GDM1 (cell line): ENCODE measurements around the gene ARHGEF16.

ENCODE experiments used
- DNase-seq: peaks from one replicate; lab custom pipeline; 2025; lab: John Stamatoyannopoulos, UW

ARHGEF16 gene

DNA sequence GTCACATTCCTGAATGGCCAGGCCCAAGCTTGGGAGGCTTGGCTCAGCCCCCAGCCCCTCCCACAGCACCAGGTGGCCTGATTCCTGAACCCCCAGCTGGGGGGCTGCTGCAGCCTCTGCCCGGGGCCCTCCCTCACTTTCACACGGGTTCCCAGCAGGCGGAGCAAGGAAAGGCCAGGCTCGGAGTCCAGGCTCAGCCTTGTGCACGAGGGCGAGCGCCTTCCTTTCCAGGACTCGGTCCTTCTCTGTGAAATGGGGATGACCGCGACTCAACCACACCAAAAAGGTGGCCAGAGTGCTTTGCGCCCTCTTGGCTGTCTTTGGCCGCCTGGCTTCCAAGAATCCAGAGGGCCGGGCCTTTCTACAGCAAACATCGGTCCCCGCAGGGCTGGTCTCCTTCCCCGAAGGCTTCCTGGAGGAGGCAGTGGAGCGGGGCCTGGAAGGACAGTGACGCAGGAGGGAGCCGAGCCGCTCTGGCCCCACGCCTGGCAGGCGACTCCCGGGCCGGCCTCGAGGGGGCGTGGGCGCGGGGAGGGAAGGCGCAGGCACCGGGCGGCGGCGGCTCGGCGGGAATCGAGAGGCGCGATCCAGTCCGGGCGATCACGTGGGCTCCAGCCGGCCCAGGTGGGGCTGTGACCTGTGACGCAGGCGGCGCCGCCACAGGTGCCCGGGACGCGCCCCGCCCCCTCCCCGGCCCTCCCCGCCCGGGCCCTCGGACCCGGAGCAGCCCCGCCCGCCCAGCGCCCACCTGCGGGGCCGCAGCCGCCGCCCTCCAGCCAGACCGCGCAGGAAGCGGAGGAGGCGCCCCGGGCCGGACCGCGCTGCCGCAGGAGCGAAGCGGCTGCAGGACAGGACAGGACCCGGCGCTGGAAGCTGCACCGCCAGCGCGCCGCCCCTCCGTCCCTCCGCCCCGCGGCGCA, at the start of gene ARHGEF16:
Gene ARHGEF16, plus strand, starts transcription at position 775 of the 920 bp plus-strand sequence. CDS start 8,420 bp downstream, outside the sequence.
- DNase-seq = no peak

DNA sequence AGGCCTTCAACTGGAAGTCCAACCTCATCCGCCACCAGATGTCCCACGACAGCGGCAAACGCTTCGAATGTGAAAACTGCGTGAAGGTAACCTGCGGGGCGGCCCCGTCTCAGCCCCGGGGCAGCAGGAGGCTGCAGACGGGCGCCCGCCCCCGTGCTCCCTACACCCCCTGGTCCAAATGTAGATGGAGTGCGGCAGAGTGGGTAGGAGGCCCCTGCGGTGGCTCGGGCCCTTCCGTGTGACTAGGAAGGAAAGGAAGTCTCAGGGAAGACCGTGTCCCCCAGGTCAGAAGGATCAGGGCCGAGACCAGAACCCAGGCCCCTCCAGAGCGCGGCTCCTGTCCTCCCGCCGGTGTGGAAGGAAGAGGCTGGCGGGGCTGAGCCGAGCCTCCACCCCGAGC, 49.7 kb upstream of the ARHGEF16 start:
- DNase-seq = no peak

DNA sequence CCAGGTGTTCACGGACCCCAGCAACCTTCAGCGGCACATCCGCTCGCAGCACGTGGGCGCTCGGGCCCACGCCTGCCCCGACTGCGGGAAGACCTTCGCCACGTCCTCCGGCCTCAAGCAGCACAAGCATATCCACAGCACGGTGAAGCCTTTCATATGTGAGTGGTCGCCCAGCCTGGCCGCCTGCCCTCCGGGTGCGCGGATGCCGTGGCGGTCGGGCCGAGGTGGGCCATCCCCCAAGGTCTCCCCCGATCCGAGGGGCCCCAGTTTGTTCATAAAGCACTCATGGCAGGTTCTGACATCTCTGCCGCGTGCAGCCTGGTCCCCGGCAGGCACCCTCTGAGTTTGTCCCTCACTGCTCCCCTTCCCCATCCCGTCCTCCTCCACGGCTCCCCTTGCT, 49.0 kb upstream of the ARHGEF16 start:
- DNase-seq = no peak

DNA sequence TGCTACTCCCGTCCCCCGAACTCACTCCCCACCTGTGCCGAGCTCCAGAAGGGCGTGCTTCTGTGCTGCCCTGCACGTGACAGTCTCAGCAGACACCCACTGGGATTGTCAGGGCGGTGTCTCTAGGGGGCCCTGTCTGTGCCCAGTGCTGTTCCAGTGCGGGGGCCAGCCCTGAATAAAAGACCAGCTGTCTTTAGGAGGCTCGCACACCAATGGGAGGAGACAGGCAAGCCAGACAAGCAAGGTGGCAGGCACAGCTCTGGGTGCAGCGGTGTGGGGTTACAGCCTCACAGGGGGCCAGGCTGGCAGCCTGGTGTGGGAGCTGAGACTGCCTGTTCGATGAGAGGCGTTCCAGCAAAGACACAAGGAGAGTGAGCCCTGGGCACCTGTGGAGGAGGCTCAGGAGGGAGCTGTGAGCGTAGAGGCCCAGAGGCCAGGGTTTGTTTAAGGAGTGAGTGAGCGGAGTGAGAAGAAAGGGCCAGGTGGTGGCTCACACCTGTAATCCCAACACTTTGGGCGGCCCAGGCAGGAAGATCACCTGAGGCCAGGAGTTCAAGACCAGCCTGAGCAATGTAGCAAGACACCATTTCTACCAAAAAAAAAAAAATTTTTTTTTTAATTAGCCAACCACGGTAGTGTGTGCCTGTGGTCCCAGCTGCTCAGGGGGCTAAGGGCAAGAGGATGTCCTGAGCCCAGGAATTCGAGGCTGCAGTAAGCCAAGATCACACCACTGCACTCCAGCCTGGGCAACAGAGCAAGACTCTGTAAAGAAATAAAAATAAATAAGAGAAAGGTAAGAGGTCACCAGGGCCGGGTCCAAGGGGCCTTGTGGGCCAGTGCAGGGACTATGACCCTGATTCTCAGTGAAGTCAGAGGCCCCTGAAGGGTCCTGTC, 48.2 kb upstream of the ARHGEF16 start:
- no peak for DNase-seq

DNA sequence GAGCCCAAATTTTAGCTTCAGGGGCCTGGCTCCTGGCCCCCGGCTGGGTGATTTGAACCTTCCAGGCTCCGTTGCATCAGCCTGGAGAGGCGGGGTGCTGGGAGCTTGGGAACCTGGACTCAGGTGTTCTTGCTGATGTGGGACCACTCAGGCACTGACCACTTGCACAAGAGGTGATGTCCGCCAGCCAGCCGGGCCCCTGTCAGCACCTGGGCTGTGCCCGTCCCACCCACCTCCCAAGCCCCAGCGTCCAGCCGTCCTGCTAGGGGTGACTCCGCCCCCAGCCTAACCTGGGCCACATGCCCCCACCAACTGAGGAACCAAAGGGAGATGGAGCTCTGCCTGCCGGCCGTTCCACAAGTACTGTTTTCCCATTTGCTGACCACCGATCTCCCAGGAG, 47.4 kb upstream of the ARHGEF16 start:
- DNase-seq = no peak

DNA sequence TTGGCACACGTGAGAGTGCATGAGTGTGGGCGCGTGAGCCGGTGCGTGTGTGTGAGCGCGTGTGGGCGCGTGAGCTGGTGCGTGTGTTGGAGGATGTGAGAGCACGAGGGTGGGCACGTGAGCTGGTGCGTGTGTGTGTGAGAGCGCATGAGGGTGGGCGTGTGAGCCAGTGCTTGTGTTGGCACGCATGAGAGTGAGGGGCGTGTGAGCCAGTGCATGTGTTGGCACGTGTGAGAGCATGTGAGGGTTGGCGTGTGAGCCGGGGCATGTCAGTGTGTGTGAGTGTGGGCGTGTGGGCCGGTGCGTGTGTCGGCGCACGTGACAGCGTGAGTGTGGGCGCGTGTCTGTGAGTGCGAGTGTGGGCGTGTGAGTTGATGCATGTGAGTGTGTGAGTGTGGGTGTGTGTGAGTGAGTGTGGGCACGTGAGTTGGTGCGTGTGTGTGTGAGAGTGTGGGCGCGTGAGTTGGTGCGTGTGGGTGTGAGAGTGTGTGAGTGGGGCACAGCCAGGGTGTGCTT, 45.7 kb upstream of the ARHGEF16 start:
- DNase-seq = no peak

DNA sequence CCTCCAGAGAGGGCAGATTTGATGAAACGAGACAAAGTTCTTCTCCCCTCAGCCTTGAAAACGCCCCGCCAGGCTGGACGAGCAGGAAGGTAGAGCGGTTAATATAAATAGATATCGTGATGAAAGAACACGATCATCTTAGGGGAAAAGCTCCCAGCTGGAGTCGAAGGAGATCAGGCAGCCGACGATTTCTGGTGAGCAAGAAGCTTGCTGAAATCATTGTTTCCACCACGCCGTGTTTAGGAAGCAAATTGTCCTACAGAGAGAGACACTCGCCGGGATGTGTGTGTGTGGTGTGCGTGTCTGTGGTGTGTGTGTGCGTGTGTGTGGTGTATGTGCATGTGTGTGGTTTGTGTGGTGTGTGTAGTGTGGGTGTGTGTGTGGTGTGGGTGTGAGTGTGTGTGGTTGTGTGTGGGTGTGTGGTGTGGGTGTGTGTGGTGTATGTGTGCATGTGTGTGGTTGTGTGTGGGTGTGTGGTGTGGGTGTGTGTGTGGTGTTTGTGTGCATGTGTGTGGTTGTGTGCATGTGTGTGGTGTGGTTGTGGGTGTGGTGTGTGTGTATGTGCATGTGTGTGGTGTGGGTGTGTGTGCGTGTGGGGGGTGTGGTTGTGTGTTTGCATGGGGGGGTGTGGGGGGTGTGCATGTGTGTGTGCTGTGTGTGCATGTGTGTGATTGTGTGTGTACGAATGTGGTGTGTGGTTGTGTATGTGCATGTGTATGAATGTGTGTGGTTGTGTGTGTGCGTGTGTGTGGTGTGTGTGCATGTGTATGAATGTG, 44.9 kb upstream of the ARHGEF16 start:
- no peak for DNase-seq

DNA sequence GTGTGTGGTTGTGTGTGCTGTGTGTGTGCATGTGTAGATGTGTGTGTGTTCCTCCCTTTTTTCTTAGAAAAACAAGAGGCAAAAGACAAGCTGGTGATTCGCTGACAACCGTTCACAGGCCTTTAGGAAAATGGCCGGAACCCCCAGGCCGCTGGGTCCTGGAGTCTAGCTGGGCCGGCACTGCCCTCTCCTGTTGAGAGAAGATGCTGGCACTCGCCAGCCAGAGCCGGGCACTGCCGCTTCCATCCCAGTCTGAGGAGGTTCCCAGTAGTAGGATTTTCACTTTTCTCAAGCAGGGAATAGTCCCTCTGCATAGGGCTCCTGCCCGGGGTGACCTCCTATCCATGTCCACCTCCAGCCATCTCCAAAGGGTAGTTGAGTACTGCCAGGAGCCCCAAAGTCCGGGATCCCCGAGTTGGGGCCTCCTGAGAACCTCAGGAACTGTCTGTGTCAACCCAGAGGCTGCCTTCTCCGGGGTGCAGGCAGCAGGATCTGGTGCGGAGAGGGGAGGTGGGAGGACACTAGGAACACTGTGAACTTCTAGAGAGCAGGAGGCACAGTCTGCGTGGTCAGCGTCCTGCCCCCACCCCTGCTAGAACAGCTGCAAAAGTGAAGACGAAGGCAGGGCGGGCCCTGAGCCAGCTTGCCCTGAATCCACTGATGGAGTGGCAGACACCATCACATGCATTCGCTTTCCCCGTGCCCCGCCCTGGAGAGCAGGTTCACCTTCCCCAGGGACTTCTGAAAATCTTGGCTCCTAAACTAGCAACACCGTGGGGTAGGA, 44.1 kb upstream of the ARHGEF16 start:
- no peak for DNase-seq

DNA sequence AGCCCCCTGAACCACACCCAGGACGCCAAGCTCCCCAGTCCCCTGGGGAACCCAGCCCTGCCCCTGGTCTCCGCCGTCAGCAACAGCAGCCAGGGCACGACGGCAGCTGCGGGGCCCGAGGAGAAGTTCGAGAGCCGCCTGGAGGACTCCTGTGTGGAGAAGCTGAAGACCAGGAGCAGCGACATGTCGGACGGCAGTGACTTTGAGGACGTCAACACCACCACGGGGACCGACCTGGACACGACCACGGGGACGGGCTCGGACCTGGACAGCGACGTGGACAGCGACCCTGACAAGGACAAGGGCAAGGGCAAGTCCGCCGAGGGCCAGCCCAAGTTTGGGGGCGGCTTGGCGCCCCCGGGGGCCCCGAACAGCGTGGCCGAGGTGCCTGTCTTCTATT, 42.7 kb upstream of the ARHGEF16 start:
- no peak for DNase-seq

DNA sequence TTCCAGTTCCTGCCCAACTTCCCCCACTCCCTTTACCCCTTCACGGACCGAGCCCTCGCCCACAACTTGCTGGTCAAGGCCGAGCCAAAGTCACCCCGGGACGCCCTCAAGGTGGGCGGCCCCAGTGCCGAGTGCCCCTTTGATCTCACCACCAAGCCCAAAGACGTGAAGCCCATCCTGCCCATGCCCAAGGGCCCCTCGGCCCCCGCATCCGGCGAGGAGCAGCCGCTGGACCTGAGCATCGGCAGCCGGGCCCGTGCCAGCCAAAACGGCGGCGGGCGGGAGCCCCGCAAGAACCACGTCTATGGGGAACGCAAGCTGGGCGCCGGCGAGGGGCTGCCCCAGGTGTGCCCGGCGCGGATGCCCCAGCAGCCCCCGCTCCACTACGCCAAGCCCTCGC, 42.1 kb upstream of the ARHGEF16 start:
- no peak for DNase-seq

DNA sequence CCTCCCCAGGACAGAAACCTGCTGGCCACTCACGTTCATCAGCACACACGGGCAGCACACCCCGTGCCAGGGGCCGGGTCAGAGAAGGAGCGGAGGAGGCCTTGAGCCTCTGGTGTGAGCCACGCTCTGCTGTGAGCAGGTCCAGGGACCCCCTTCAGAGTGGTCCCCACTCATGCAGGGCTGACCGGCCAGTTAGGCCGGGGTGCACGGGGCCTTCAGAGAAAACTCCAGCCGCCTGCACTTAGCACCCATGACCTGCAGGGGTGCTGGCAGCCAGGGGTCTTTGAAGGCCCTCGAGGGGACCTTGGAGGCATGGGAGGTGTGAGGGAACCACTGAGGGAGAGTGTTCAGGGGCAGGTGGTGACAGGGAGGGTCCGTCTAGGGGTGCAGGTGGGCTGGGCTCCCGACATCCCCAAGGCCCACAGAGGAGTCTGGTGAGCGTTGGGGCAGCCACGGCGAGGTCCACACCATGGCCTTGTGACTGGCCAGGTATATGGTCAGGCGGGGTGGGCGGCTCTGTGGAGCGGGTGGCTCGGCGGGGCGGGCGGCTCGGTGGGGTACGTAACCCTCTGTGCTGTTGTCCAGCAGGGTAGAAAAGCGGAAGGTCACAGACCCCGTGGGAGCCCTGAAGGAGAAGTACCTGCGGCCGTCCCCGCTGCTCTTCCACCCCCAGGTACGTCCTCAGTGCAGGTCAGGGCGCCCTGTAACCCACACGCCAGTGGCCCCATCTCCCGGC, 40.3 kb upstream of the ARHGEF16 start:
- no peak for DNase-seq

DNA sequence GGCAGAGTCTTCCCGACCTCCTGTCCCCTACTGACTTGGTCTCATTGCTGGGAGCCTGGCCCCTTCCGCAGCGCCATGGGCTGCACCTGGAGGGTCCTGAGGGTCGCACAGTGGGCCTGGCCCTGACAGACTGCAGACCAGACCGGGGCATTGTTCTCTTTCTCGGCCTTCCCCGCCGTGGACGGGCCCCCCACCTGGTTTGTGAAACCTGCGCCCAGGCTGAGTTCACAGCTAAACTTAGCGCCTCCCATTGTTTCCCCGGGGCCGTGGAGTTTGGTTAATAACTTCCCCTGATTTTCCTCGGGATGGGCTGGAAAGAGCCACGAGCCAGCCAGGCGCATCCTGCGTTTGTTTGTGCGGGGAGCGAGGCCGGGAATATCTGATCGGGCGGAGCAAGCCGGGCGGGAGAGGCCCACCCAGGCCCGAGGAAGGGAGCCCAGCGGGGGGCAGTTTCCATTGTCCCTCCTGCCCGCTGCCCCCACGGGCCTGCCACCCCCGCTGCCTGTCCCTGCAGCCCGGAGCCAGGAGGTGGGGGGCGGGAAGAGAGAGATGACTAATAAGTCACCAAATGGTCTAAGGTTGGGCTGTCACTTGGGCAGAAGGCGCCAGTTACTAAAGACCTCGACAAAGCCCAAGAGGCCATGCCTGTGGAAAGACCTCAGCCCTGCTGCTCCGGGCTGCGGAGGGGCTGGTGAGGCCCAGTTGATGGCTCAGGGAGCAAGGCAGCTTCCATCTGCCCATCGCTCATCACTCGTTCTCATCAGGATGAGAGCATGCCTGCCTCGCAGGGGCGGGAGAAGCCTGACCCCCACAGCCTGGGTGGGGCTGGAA, 39.0 kb upstream of the ARHGEF16 start:
- no peak for DNase-seq

DNA sequence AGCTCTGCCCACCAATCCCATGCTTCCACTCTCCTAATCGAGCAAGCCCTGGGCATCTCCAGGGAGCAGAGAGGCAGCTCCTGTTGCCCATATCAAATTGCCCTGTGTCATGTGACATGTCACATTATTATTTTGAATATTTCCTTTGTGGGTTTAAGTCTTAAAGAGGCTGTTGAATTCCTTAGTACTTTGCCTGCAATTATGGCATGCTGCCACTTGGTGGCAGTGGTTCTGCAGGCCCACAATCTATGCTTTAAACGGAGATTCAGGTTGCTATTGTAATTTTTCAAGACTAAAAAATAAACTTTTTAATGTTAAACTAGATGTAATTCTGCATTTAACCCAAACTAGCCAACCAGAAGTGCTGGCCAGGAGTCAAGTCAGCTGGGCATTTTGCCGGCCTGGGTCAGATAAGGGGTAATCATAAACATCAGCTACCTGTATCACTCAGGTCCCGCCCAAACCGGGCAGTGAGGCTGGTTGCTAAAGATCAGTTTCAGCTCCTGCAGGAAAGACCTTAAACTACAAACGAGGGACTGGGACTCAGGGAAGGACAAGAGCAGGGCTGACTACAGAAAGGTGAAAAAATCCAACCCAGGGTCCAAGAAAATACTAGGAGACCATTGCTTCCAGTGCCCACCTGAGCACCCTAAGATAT, 37.3 kb upstream of the ARHGEF16 start:
- no peak for DNase-seq

DNA sequence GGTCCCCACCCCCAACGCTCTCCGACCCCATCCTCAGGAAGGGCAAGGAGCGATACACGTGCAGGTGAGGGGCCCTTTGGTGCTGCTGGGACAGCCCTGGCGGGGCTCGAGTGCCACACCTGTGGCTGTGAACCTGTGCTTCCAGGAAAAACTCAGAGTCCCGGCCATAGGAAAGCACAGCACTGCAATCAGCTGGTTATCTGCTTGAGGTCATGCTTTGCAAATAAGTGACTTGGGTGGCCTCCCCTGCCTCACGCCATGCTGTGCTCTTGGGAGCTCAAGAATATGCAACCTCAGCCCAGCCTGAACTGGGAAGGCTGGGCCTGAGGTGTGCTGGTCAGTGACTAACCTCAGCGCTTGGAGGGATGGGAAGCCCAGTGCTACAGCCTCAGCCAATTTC, 36.5 kb upstream of the ARHGEF16 start:
- DNase-seq = no peak

DNA sequence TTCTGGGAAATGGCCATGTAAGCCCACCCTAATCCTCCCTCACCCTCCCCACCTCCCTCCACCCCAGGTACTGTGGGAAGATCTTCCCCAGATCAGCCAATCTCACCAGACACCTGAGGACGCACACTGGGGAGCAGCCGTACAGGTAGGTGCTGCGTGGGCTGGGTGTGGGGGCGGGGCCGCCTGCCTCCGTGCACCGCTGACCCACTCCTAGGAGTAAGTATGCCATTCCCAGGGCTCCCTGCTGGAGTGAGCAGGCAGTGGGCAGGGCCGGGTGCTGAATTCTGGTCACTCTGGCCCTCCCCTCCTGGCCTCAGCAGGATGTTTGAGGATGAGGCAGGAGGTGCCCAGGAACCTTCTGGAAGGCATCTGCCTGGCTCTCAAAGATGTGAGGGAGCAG, 35.9 kb upstream of the ARHGEF16 start:
- no peak for DNase-seq

DNA sequence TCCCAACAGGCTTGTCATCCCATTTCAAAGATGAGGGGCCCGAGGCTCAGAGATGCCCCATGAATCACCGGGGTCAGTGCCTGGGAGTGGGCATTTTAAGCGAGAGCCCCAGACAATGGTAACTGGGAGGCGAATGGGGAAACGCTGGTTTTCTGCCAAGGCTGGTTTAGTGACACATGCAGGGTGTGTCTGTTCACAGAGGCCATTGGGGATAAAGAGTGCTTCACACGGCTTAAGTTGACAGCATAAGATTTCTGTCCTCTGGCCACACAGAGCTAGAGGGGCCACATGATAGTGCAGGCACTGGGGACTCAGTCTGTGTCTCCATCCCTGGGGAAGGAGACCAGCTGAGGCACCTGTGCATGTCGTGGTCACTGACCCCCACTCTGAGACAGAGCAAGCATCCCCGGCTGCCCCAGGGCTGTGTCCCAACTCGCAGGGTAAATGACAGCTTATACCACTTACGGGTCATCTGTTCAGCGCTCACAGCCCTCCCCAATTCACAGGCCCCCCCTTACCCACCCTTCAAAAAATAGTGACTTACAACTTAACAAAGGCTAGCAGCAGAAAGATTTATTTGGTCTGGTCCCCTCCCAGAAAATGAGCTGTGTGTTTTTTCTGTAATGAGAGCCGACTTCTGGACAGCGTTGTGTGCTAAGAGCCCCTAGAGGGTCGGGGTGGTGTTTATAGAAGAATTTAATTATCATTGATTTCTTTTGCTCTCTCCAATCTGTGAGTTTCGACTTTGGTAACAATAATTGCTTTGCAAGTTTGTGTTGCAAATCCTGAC, 34.9 kb upstream of the ARHGEF16 start:
- DNase-seq = no peak

DNA sequence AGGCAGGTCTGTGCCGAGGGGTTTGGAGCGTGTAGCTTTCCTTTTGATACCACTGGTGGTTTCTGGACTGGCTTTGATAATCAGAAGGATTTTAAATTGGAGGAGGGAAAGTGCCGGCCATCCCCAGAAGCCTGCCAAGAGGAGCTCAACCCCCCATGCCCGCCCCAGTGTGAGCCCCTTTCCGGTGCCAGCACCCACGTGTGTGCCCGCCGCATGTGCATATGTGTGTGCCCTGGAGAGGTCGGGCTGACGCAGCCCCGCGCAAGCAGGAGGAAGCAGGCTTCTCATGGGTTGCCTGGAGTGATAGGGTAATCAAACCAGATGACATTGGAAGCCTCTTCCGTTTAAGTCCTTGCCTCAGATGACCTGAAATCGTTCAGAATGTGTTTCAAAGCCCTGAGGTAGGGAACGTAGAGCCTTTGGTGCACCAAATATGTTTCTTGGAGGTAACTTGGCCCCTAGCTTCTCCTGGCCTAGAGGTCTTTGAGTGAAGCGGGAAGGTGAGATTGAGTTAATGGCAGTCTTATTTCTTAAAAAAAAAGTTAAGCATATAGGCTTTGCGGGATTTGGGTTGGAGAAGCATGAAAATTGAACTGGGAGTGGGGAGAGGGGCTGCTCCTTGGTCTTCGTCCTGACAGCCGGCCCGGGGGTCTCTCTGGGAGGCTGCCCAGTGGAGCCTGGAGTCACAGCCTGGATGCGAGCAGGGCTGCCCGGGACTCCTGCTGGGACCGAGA, 34.1 kb upstream of the ARHGEF16 start:
- DNase-seq = no peak
